ENCODE measurements around the gene KNCN.

DNA sequence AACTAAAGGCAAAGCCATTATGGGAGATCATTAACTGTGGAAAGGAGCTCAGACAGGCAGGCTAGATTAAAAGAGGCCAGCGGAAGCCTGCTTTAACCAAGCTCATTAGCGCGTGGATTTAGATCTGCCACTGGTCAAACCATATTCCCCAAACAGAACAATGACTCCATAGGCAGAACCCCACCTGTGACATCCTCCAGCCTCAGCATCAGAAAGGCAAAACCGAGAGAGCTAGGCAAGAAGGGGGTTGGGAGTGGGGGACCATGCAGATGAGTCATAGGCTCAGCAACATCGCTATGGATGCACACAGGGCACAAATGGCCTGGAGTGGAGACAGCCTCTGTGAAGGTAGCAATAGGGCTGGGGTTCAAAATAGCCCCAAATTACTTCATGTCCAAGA lies 32.0 kb upstream of the KNCN start:
- TF ChIP-seq, protein P1, sequence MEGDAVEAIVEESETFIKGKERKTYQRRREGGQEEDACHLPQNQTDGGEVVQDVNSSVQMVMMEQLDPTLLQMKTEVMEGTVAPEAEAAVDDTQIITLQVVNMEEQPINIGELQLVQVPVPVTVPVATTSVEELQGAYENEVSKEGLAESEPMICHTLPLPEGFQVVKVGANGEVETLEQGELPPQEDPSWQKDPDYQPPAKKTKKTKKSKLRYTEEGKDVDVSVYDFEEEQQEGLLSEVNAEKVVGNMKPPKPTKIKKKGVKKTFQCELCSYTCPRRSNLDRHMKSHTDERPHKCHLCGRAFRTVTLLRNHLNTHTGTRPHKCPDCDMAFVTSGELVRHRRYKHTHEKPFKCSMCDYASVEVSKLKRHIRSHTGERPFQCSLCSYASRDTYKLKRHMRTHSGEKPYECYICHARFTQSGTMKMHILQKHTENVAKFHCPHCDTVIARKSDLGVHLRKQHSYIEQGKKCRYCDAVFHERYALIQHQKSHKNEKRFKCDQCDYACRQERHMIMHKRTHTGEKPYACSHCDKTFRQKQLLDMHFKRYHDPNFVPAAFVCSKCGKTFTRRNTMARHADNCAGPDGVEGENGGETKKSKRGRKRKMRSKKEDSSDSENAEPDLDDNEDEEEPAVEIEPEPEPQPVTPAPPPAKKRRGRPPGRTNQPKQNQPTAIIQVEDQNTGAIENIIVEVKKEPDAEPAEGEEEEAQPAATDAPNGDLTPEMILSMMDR (IDR thresholded peaks at IDR 0.05), result no peak
- TF ChIP-seq EP300 (IDR thresholded peaks at IDR 0.05), result no peak
- no peak for TF ChIP-seq POLR2A (IDR thresholded peaks at IDR 0.05)
